CD4-positive, alpha-beta T cell treated with Interferon alpha-2 for 1 hour (primary cell): Measurements from ENCODE around the gene CTPS1.

Experiments
- DNase-seq, 2 donors: peaks; one replicate each; pipeline ENCODE4 v3.0.0-alpha.2; 2020 to 2022

CTPS1 gene

DNA sequence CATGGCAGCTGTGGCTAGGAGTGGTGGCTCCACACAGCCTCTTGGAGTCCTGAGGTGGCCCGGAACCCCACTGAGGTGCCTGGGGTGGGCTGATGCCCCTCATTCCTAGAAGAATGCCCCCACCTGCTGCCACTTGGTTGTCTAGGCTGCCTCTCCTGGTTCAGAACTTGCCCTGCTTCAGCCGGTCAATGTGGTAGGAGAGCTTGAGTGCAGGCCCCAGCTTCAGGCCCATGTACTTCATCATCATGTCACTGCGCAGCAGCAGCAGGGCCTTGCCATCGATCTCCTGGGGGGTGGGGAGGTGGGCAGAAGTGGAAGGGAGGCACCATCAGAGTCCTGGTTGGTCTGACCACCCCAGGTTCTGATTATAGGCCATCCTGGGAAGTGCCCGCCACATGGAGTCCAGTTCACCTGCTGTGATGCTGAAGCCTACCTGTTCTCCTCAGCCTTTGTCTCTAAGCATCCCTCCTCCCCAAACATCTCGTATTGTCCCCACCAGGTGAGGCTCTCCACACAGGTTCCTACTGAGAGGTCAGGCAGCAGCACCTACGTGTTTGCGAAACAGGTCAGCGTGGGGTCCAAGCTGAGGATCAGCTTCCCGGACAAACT, 48.6 kb downstream of the CTPS1 start:
- no peak for DNase-seq

GRCh38 chr1:41030872-41031616, 51.5 kb downstream of the CTPS1 start:
- DNase-seq: no peak

GRCh38 chr1:41032147-41032546, 52.7 kb downstream of the CTPS1 start:
- DNase-seq: no peak

DNA sequence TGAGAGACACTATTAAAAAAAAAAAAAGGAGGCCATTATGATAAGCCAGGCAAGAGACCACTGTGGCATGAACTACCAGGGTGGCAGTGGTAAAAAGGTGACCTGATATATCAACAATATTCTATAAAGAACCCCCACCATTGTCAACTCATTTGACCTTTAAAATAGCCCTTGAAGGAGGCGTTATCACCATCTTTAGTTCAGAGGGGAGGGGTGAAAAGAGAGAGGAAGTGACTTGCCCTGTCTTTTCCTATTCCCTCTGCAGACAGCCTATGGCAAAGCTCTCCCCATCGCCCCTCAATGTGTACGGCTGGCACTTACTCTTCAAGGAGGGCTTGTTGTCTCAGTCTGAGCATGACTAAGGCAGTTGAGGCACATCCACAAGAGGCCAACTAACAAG, 53.8 kb downstream of the CTPS1 start:
- no peak for DNase-seq

DNA sequence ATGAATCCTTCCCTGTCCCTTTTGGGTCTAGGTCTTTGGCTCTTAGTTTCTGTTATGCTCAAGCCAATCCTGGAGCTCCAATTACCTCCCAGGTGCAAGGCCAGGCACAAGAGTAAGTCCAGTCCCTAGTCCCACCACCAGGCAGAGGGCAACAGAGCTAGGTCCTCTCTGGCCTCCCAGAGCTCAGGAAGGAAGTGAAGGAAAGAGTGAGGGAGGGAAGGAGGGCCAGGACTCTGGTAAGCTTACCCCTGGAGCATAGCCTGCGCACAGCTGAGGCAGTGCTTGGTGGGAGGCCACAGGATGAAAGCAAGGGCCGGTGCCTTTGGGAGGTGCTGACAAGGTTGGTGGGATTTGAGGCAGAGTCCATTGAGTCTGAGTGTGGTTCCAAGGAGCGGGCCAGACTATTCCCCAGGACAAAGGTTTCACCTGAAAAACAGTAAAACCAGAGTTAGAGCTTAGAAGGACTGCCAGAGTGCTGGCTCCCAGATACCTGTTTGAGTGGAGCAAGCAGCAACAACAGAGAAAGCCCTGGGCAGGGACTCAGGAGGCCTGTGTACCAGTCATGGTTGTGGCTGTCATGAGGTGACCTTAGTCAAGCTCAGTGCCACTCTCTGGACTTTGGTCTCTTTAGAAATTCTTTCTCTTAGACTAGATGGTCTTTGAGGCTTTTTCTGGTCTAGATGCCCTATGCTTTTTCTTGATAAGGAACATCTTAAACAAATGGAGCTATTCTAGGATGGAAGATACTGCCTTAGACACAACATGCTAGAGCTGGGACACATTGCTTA, 57.8 kb downstream of the CTPS1 start:
- no peak for DNase-seq

- DNase-seq: no peak
Observed at GRCh38 chr1:41038110-41038509, 58.6 kb downstream of the CTPS1 start.

DNA sequence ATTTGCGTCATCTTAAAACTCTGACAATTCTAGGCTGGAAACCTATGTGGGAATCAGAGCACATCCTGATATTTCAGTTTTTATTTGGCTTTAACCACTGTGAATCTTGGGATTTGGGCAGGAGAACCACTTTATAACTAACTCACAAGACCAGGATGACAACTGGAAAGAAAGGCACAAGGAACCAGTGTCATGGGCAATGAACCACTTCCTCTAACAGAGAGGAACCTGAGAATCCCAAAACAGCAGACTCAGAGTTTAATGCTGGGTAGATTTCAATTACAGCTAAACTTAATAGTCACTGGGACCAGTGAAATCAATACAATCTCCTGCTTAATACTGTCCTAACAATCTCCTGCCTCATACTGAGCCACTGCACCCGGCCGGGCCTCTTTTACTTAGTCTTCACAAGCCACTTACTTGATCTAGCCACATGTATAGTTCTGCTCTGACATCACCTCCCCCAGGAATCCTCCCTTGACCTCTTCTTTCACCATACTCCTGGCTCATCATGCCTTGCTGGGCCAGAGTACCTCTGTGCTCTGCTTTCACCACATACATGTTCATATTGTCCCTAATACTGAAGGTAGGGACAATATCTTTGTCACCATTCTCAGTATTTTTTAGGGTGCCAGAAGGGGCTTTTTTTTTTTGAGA, 62.2 kb downstream of the CTPS1 start:
- DNase-seq: no peak

GRCh38 chr1:41044187-41044586, 64.7 kb downstream of the CTPS1 start:
- DNase-seq: no peak

DNA sequence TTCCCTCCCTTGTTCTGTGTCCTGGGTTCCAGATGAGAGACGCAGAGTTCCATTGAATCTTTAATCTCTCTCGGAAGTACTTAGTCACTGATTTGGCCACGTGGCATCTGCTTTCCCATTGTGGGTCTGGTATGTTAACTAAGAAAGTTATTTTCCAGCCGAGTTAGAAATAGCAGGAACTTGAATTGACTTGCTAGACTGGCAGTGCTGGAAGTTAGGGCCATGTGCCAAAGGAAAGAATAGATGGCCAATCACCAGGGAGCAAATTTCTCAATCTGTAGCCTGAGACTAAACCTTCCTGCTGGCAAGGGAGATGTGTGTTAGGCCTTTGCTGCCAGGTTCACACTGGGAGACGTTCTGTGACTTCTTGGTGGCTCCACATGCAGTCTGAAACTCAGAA, 66.2 kb downstream of the CTPS1 start:
- DNase-seq: no peak

GRCh38 chr1:41046347-41046775, 66.9 kb downstream of the CTPS1 start:
- no peak for DNase-seq

DNA sequence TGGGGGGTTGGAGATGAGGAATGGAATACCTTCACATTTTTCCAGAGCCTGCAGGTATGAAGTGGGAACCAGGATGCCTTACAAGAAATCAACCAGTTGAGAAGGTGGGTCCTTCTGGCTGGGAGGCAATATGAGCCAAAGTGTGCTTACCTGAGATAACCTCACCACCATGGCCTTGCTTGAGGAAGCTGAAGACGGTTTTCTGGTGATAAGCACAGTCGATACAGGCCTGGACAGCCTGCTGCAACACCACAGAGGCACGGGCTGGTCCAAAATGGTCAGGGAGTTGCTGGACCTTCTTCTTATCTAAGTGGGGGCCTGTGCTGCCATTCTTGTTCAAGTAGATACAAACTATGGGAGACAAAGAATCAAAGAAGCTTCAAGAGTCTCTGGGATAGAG, 69.0 kb downstream of the CTPS1 start:
- DNase-seq: no peak

- DNase-seq: no peak
Observed at GRCh38 chr1:41051022-41051421, 71.5 kb downstream of the CTPS1 start.

- no peak for DNase-seq
Observed at GRCh38 chr1:41053316-41053715, 73.8 kb downstream of the CTPS1 start.

GRCh38 chr1:41056907-41057306, 77.4 kb downstream of the CTPS1 start:
- no peak for DNase-seq
